ENCODE results near the gene PAX2.

DNA sequence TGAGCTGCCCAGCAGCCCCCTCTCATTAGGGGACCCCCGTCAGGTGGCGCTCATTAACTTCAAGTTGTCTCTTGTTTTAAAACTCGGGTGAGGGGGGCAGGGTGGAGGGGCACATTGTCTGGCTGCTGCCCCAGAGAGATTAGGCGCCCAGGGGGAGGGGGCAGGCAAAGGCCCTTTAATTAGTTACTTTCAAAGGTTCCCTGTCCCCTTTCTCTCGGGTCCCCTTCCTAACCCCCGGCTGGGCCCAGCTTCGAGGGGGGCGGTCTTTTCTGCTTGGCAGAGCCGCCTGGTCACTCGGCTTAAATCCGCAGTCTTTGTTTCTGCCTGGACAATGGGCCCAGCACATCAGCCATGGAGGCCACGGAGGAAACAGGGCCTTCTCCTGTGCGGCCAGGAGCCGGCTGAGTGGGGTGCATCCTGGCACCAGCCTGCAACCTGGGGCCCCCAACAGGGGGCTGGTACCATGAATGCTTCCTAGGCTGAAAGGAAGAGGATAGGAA is 128.5 kb downstream of the PAX2 start:
- TF ChIP-seq CTCF (conservative IDR thresholded peaks at IDR 0.05) (no peak), ZFX (IDR thresholded peaks at IDR 0.05) (no peak)
